Breast epithelium (tissue), 3 donors: ENCODE results near the gene HIPK1.

ENCODE experiments used
- CTCF ChIP-seq, 3 donors: fragments of 450-650 bp; IDR thresholded peaks; one replicate each; pipeline ENCODE4 v1.5.1; 2016 to 2017; ENCODE audit warnings: antibody characterized with exemption in 3 of 3, mild to moderate bottlenecking in 3 of 3, moderate library complexity in 3 of 3
- POLR2A ChIP-seq: fragments of 450-650 bp; IDR thresholded peaks from one replicate; pipeline ENCODE4 v1.6.1; 2016; ENCODE audit warnings: antibody characterized with exemption, mild to moderate bottlenecking, moderate library complexity
- POLR2AphosphoS5 ChIP-seq, 3 donors: sonication (generic); formaldehyde crosslinking; IDR thresholded peaks; one replicate each; pipeline ENCODE4 v1.6.1; 2017; ENCODE audit warnings: antibody characterized with exemption in 3 of 3

GRCh38 chr1:113999233-113999632 is 70.1 kb downstream of the HIPK1 start:
- TF ChIP-seq POLR2AphosphoS5 (IDR thresholded peaks at IDR 0.05) (no peak), CTCF (IDR thresholded peaks at IDR 0.05) (no peak), POLR2A (no peak)
